T-helper 1 cell (primary cell): Measurements from ENCODE around the gene MSL1.

ENCODE experiments used
- DNase-seq, 5 donors: peaks; one replicate each; pipeline ENCODE4 v3.0.0-alpha.2; 2012 to 2020
- total RNA-seq, 4 donors: gene quantifications; one replicate each; lab custom pipeline; 2026; lab: John Stamatoyannopoulos, UW

The MSL1 gene, protein sequence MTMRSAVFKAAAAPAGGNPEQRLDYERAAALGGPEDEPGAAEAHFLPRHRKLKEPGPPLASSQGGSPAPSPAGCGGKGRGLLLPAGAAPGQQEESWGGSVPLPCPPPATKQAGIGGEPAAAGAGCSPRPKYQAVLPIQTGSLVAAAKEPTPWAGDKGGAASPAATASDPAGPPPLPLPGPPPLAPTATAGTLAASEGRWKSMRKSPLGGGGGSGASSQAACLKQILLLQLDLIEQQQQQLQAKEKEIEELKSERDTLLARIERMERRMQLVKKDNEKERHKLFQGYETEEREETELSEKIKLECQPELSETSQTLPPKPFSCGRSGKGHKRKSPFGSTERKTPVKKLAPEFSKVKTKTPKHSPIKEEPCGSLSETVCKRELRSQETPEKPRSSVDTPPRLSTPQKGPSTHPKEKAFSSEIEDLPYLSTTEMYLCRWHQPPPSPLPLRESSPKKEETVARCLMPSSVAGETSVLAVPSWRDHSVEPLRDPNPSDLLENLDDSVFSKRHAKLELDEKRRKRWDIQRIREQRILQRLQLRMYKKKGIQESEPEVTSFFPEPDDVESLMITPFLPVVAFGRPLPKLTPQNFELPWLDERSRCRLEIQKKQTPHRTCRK
- 115 to 145 (median 124) reads per million in 4 donors for total RNA-seq

DNA sequence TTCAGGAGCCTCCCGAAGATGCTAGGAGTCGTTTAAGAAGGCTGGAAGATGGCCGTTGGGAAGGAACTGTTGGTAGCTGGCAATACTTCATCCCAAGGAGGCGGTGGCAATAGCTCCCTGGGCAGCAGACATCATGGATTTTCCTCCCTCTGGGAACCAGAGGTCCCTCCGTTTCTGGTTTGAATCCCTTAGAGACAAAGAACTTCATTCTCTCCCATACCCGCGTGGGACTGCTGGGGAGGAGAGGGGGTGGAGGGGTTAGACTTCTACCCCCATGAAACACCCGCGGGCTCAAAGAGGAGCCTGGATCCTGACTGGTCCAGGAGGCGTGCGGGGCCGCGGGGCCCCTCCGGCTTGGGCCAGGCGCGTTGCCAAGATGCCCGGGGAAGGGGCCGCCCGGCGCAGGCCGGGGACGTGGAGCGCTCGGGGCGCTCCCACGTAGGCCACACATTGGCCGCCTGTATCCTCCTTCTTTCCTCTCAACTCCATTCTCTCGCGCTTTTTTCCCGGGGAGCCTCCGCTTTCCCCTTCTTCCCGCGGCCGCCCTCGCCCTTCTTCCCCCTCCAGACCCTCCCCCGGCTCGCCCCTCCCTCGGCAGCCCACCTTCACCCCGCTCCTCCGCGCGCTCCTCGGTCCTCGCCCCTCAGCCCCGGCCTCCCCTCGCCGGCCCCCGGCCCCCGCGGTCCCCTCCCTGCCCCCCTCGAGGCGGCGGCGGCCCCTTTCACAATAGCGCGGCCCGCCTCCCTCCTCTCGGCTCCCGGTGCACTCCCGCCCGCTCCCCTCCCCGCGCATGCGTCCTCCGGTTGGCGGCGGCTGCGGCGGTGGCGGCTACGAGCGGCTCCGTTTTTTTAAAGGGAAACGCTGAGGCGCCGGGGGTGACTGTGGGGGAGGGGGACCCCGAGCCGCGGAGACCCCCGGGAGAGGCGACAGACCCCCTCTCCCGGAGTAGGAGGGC lies at the start of gene MSL1:
MSL1 (plus strand) TSS at position 791 of the 955 bp plus-strand sequence. CDS start 642 bp downstream, outside the sequence.
- peak; percentile 73 to 85 (median 80) for DNase-seq

- DNase-seq = no peak
Measured at GRCh38 chr17:40072040-40072734, 49.6 kb upstream of the MSL1 start.

- no peak for DNase-seq
Measured at GRCh38 chr17:40072735-40073346, 48.9 kb upstream of the MSL1 start.

GRCh38 chr17:40073454-40074174 lies 48.2 kb upstream of the MSL1 start:
- DNase-seq = no peak

GRCh38 chr17:40074175-40074512 lies 47.6 kb upstream of the MSL1 start:
- no peak for DNase-seq

DNA sequence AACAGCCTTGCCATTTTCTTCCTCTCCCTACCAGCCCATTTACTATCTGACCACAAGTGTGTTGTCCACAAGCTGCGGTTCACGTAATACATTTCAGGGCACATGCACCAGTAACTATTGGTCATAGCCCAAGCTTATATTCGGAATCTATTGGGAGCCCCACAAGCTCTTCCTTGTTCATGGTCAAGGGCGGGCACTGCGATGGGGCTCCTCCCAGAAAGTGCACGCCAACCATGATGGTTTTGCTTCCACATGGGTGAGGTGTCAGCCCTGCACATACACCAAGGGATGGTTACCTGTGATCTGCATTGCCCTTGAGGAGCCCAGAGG lies 46.9 kb upstream of the MSL1 start:
- no peak for DNase-seq

DNA sequence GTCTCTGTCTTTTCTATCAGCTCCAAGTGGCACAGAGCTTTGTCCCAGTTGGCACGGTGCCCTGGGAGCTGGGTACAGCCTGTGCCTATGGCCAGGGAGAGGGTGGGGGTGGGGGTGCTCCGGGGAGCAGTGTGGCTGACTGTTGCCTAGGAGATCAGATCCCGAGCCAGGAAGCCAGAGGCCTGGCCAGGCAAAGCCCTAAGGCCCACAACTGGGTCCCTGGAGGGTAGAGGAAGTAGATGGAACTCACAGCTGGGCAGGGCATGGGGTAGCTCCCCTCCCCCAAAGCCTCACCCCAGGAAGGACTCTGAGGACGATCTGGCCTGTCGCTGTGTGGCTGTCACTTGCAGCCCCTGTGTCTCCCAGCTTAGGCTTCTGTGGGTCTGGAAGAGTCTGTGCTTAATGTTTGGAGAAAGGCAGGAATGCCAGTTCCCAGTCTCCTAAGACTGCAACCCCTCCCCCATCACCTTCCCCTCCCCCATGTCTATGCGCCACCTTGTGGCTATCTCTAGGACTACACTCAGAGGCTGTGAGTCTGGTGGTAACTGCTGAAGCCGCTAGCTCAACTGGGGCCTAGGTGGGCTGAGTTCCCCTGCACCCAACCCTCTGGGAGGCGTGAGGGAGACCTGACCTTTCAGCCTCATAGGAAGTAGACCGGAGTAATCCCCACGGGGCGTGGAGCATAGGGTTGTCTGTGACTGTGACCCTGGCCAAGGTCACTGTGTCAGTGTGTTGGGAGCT lies 46.4 kb upstream of the MSL1 start:
- peak in 4 of 5 donors; percentile 47 to 64 (median 58) for DNase-seq

GRCh38 chr17:40075942-40076498 lies 45.8 kb upstream of the MSL1 start:
- DNase-seq = no peak

GRCh38 chr17:40076591-40076990 lies 45.2 kb upstream of the MSL1 start:
- DNase-seq = no peak

DNA sequence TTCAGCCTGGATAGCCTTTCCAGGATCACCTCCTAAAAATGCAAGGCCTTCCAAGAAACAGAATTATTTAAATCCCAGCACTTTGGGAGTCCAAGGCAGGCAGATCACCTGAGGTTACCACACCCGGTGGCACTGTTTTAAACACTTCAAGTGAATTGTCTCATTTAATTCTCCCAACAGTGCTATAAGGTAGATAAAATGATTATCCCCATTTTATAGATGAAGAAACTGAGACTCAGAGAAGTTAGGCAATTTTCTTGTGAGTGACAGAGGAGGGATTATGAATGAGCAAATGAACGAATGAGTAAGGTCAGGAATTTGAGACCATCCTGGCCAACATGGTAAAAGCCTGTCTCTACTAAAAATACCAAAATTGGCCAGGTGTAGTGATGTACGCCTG lies 42.2 kb upstream of the MSL1 start:
- no peak for DNase-seq

- no peak for DNase-seq
Measured at GRCh38 chr17:40084477-40084876, 37.3 kb upstream of the MSL1 start.

DNA sequence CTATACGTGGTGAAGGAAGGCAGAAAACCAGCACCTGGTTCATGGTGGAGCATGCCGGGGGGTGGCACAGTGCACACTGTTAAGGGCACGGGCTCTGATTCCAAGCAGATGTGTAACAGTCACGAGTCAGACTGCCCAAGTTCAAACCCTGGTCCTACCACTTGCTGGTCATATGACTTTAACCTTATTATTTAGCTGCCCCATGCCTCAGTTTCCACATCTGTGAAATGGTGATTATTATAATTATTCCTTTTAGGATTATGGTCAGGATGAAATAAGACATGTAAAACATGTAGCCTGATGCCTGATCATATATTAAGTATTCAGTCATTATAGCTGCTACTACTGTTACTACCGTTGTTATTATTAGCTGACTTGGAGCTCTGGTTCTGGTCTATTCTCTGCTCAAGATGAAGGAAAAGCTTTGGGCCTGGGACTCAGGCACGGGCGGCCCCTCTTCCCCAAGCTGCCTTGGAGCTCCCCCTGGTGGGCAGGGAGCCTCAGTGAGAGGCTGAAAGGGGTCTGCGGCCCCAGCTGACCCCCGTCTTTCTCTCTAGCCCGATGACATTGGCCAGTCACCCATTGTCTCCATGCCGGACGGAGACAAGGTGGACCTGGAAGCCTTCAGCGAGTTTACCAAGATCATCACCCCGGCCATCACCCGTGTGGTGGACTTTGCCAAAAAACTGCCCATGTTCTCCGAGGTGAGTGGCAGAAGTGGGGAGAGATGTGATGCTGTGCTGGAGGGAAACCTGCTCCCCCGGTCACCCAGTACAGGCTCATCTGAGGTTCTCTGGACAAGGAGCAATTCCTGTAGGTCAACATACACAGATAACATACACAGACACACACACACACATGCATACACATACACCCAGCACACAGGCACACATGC lies 35.4 kb upstream of the MSL1 start:
- peak in 3 of 5 donors; percentile 45 to 47 (median 47) for DNase-seq

DNA sequence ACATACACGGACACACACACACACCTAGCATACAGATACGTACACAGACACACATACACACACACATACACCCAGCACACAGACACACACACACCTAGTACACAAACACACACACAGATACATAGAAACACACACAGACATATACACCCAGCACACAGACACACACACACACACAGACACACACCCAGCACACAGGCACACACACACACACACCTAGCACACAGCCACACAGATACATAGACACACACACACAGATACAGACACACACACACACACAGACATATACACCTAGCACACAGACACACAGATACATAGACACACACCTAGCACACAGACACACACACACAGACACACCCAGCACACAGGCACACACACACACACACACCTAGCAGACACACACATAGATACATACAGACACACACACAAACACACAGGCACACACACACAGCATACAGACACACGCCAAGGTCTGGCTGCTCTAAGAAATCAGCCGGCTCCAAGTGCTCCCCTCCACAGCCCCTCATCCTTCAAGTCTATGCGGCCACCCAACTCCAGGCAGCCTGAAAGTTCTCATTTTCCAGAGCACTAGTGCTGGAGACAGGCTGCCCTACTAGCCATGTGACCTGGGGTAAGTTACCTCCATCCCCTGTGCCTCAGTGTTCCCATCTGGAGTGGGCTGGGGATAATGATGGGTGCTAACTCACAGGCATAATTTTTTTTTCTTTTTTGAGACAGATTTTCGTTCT lies 34.5 kb upstream of the MSL1 start:
- DNase-seq = no peak

GRCh38 chr17:40087903-40088718 lies 33.7 kb upstream of the MSL1 start:
- DNase-seq = no peak

GRCh38 chr17:40089077-40089895 lies 32.5 kb upstream of the MSL1 start:
- DNase-seq = no peak

DNA sequence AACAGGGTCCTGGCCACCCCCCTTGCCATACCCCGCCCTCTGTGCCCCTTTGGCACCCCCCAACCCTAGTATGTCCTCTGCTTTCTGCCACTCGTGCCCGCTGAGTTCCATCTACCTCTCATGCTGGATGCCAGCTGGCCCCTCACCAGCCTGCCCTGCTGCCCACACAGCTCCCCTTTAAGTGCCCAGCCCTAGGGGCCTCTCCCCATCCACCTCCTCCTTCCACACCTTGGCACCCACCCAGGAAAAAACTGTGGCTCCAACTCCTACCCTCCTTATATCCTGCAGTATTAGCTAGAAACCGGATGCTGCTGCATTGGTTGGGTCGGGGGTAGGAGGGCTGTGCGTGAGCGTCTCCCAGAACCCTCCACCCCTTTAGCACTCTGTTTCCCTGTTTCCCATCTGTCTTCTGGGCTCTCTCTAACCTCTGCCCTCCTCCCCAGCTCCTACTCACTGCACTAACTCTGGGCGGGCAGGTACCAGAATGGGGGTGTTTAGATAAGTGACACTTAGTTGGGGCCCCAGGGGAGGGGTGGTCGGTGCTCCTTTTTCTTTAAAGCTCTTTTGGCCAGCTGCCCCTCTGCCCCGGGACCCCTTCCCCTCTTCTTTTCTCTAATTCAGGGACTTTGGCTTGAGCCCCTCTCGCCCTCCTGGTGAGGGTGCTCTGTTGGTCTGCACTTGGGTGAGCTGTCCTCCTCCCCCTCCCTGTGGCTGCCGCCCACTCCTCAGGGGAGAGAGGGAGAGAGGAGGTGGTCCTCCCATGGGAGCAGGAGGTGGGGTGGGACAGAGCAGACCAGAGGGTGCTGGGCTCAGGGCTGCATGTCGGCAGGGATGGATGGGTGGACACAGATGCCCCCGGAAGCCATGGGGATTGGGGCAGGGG lies 31.3 kb upstream of the MSL1 start:
- no peak for DNase-seq
